Measurements from ENCODE around the gene PPP1R13B.

PPP1R13B gene

DNA sequence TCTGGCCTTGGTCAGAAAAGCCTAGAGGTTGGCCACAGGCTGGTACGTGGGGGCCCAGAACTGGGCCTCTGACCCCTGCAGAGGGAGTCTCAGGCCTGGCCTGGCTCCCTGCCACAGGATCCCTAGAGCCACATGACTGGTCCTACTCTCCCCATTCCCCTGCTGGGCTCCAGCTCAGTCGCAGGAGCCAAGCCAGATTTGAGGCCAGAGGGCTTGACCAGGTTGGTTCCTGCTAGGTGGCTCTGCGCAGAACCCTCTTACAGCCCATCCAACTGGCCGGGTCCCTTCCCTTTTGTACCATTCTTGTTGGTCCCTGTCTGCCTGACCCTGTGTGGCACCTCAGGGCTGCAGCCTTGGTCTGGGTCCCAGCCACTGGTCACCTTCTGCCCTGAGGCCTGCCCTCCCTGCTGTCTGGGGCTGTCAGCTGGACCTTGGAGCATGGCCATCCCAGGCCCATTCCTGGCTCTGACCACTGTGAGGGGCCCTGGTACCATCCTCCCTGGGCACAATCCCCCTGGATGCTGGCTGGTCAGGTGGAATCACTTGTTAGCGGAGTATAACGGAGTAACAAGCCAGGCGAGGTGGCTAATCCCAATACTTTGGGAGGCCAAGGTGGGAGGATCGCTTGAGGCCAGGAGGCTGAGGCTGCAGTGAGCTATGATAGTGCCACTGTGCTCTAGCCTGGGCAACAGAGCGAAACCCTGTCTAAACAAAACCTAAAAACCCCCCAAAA lies 22.9 kb upstream of the PPP1R13B start:
- no peaks in the 10 kb centered on the region for H3K9me3 Mint-ChIP-seq
- no peak overlapping the region for H3K4me3 Mint-ChIP-seq
- H3K27me3 Mint-ChIP-seq: no peaks in the 10 kb centered on the region
- H3K4me1 Mint-ChIP-seq: peaks cover 20% of the 10 kb centered on the region
- no peak overlapping the region for H3K27ac Mint-ChIP-seq
- H3K36me3 Mint-ChIP-seq: no peaks in the 10 kb centered on the region

DNA sequence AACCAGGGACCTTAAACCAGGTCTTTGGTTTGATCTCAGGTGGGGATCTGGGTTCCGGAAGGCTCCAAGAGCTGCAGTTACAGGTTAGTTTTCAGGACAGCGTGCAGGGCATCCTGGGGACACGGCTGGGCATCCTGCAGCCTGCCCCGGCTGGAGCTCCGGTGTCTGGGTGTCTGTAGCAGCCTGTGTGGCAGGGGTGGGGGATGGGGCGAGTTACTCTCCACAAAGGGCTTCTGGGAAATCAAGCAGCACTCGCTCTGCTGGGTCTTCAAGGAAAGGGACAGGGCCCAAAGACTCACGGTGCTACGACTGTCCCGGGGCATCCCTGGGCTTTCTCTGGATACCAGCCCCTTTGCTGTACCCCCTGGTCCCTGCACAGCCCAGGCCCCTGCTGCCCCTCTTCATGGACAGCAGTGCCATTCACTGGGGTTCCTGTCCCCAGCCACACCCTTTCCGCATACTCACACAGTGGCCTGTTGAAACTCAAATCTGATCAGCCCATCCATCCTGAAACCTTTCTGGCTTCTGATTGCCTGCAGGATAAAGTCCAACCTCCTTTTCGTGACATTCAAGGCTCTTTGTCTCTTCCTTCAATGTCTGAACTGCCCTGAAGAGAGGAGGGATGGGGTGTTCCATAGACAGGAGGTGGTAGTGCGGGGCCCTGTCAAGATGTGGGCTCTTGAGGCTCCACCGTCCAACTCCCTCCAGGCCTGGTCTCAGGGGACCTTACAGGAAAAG lies 22.2 kb upstream of the PPP1R13B start:
- H3K27me3 Mint-ChIP-seq: no peaks in the 10 kb centered on the region
- no peaks in the 10 kb centered on the region for H3K36me3 Mint-ChIP-seq
- no peak overlapping the region for H3K27ac Mint-ChIP-seq
- peaks cover 14% of the 10 kb centered on the region for H3K4me1 Mint-ChIP-seq
- H3K4me3 Mint-ChIP-seq: no peak overlapping the region
- H3K9me3 Mint-ChIP-seq: no peaks in the 10 kb centered on the region

DNA sequence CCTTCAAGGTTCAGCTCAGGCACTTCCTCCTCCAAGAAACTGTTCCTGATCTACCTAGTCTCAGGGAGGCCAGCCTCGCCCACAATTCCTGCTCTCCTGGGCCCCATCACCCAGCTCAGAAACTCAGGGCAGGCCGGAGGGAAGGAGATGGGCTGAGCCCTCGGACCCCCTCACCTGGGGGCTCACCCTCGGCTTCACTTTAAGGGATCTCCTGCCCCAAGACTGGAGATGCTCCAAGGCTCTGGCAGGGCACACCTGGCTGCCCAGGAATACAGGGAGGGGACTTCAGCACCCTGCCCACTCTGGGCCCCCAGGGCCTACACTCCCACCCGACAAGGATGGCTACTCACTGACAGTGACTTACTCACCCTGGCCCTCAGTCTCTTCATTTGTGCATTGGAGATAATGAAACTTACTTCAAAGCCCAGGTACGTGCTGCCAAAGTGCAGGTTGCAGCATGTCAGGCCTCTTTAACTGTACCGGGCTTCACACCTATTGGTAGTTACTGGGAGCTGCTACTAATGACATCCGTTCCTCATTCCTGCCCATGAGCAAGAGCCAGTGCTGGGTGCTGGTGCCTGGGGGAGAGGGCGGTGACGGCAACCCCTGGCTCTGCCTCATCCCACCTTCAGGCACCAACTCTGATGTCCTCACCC lies 21.0 kb upstream of the PPP1R13B start:
- peak overlapping the region; percentile 65 for H3K27ac Mint-ChIP-seq
- no peak overlapping the region for H3K4me3 Mint-ChIP-seq
- H3K4me1 Mint-ChIP-seq: peaks cover 9% of the 10 kb centered on the region
- H3K27me3 Mint-ChIP-seq: no peaks in the 10 kb centered on the region
- H3K36me3 Mint-ChIP-seq: no peaks in the 10 kb centered on the region
- no peaks in the 10 kb centered on the region for H3K9me3 Mint-ChIP-seq

DNA sequence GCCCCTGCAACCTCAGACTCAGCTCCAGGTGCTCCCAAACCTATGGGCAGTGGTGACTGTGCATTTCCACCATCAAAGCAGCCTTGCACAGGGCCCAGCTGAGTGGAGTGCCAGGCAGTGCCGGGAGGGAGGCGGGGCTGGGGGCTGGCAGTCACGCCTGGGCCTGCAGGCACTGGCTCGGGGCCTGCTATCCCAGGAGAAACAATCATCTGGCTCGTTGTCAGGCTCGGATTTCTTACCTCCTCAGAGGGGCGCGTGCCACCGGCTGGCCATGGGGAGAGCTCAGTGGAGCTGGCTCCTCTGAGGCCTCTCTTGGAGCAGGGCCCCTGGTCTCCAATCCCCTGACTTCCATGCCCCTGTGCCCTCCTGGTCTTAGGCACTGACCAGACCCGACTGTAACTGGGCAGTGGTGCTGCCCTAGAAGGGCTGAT lies 20.2 kb upstream of the PPP1R13B start:
- H3K4me3 Mint-ChIP-seq: no peak overlapping the region
- H3K27ac Mint-ChIP-seq: no peak overlapping the region
- H3K4me1 Mint-ChIP-seq: peaks cover 8% of the 10 kb centered on the region
- H3K27me3 Mint-ChIP-seq: no peaks in the 10 kb centered on the region
- H3K36me3 Mint-ChIP-seq: no peaks in the 10 kb centered on the region
- H3K9me3 Mint-ChIP-seq: no peaks in the 10 kb centered on the region

DNA sequence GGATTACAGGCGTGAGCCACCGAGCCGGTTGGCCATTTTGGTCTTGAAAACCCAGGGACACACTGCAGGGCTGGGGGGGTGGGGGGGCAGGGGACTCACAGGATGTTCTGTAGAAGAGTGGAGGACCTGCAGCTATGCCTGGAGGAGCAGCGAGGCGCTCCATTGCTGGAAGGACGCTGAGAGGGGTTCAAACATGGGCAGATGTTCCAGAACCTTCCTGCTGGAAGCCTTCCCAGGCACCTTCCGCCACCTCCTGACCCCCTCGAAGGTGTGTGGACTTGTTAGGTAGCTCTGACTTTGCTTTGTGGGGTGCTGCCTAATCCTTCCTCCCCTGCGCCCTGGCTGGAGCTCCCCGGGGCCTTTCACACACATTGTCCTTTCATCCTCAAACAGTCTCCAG lies 19.6 kb upstream of the PPP1R13B start:
- no peak overlapping the region for H3K27ac Mint-ChIP-seq
- no peaks in the 10 kb centered on the region for H3K27me3 Mint-ChIP-seq
- H3K4me1 Mint-ChIP-seq: peaks cover 3% of the 10 kb centered on the region
- H3K9me3 Mint-ChIP-seq: no peaks in the 10 kb centered on the region
- no peak overlapping the region for H3K4me3 Mint-ChIP-seq
- H3K36me3 Mint-ChIP-seq: no peaks in the 10 kb centered on the region

DNA sequence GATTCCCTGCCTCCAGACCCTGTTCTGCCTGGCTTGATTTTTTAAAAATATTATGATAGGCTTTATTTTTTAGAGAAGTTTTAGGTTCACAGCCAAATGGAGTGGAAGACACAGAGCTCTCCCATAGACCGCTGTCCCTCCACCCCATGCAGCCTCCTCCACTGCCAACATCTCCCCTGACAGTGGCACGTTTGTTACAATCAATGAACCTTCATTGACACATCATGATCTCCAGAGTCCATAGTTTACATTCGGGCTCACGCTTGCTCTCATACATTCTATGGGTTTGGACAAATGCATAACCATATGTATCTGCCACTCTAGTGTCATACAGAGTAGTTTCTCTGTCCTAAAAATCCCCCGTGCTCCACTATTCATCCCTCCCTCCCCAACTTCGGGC lies 15.9 kb upstream of the PPP1R13B start:
- H3K4me3 Mint-ChIP-seq: no peak overlapping the region
- no peaks in the 10 kb centered on the region for H3K27me3 Mint-ChIP-seq
- H3K27ac Mint-ChIP-seq: no peak overlapping the region

DNA sequence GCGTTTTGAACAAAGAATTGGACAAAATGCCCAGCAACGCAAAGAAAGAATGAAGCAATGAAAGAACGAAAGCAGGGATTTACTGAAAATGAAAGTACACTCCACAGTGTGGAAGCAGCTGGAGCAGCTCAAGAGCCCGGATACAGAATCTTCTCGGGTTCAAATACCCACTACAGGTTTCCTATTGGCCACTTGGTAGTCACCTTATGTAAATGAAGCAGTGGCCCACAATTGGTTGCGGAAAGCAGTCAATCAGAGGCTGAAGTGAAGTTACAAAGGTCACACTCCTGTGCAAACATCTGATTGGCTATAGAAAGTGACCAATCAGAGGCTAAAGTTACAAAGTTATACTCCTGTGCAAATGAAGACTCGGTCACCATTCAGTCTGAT lies 15.0 kb upstream of the PPP1R13B start:
- Mint-ChIP-seq H3K27me3 (no peaks in the 10 kb centered on the region), H3K36me3 (no peaks in the 10 kb centered on the region), H3K27ac (no peak overlapping the region), H3K9me3 (no peaks in the 10 kb centered on the region), H3K4me3 (no peak overlapping the region), H3K4me1 (no peaks in the 10 kb centered on the region)

More for the DNA sequence above, 15.9 kb upstream of the PPP1R13B start:
- H3K36me3 Mint-ChIP-seq: no peaks in the 10 kb centered on the region
- no peaks in the 10 kb centered on the region for H3K9me3 Mint-ChIP-seq
- H3K4me1 Mint-ChIP-seq: no peaks in the 10 kb centered on the region

DNA sequence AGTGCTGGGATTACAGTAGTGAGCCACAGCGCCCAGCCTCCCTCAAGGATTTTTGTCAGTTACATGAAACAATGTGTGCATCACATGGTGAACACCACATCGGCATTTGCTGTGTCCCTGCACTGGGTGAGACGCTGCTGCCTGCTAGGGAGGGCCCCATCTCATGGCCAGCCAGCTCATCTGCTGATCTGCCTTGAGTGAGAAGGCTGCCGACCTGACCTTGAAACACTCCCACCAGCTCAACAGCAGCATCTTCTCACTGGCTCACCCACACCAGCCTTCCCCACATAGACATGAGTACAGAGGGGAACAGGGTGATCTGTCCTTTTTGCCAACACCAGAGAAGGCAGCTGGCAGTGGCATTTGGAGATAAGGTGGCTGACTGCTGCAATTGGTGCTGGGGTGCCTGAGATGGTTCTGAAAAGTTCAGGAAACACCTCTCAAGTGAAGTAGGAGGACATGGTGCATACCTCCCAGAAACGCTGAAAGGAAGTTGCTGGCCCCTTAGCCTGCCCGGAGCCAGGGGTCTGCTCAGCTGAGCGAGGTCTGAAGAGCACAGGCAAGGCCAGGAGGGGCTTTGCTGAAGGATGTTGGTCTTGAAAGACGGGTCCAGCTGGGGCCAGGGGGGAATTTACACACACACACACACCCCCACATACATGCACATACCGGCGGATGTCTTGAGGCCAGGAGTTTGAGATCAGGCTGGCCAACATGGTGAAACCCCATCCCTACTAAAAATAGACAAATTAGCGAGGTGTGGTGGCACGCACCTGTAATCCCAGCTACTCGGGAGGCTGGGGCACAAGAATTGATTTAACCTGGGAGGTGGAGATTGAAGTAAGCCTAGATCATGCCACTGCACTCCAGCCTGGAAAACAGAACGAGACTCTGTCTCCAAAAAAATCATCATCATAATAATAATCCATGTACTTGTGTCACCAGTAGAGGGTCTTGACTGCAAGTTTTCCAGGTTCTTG lies 14.3 kb upstream of the PPP1R13B start:
- H3K27ac Mint-ChIP-seq: peak overlapping the region; percentile 12
- no peaks in the 10 kb centered on the region for H3K9me3 Mint-ChIP-seq
- no peaks in the 10 kb centered on the region for H3K27me3 Mint-ChIP-seq
- H3K4me3 Mint-ChIP-seq: no peak overlapping the region
- no peaks in the 10 kb centered on the region for H3K36me3 Mint-ChIP-seq
- H3K4me1 Mint-ChIP-seq: no peaks in the 10 kb centered on the region

DNA sequence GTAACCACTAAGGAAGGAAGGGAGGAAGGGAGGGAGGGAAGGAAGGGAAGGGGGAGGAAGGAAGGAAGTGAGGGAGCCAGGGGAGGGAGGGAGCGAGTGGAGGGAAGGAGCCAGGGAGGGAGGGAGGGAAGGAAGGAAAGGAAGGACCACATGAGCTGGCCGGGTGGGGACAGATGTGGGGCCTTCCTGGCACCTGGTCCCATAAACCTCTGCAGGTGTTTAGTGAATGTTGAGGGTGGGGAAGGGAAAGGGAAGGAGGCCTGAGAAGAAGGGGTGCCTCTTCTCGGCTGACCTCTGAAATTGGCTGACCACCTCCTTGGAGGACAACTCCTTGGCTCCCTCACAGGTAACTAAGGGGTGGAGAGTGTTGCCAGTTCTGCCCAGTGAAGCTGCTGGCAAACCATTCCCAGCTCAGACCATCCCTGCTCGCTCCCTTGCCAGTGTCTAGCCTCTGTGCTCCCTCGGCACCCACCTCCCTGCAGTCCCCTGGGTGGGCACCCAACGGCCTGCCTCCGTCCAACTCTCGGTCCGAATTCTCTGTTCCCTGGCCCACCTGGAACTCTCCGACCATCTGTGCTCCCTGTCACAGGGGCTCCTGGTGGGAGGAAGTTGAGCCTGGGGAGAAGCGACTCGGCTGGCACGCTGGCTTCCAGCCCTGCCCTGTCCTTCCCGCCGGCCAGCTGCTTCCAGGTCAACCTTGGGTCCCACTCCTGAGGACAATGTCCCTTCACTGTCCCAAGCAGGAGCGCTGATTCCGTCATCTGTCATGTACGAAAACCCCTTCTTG lies 12.2 kb upstream of the PPP1R13B start:
- H3K9me3 Mint-ChIP-seq: no peaks in the 10 kb centered on the region
- no peak overlapping the region for H3K27ac Mint-ChIP-seq
- H3K27me3 Mint-ChIP-seq: no peaks in the 10 kb centered on the region
- H3K4me3 Mint-ChIP-seq: no peak overlapping the region
- H3K36me3 Mint-ChIP-seq: no peaks in the 10 kb centered on the region
- H3K4me1 Mint-ChIP-seq: peaks cover 4% of the 10 kb centered on the region

DNA sequence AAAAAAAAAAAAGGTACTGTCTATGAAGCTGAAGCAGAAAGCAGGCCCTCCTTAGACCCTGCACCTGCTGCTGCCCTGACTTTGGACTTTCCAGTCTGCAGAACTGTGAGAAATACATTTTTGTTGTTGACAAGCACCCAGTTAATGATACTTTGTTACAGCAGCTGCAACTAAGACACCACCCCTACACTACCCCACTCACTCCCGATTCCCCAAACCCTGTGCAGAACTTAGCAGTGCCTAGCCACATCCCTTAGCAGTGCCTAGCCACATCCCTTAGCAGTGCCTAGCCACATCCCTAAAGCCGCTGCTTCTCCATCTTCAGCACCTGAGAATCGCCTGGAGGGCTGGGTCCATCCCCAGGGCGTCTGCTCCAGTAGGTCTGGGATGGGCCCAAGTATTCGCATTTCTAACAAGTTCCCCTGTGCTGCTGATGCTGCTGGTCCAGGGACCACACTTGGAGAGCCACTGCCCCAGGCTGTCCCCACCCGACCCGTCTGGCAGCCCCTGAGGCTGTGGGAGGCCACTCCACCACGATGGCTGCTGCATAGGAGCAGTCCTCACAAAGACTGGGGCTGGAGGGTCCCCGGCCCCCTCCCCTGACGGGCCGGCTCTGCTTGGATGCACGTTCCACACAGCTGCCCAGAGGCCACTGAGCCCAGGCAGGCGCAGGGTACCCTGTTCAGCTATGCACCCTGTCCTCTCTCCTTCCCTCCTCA lies 10.8 kb upstream of the PPP1R13B start:
- Mint-ChIP-seq H3K36me3 (no peaks in the 10 kb centered on the region), H3K27me3 (no peaks in the 10 kb centered on the region), H3K4me1 (peaks cover 7% of the 10 kb centered on the region), H3K27ac (no peak overlapping the region), H3K9me3 (no peaks in the 10 kb centered on the region), H3K4me3 (no peak overlapping the region)

DNA sequence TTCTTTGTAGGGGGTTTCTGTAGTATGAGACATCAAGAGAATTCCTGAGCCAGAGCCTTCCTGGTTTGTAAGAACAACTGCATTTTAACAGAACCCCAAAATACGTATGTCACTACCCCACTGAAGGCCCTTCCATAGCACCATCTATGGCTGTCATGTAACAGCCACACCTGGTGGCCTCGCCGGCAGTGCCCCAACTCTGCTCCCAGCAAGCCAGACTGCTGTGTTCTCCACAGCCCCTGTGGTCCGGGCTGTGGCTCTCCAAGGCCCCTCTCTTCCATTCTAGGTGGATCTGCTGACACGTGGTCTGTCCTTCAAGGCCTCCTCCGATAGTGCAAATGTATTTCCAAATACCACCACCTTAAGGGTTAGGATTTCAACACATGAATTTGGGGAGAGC lies 9.9 kb upstream of the PPP1R13B start:
- Mint-ChIP-seq H3K4me1 (peaks cover 7% of the 10 kb centered on the region), H3K4me3 (no peak overlapping the region), H3K9me3 (no peaks in the 10 kb centered on the region), H3K27ac (no peak overlapping the region), H3K36me3 (no peaks in the 10 kb centered on the region), H3K27me3 (no peaks in the 10 kb centered on the region)

DNA sequence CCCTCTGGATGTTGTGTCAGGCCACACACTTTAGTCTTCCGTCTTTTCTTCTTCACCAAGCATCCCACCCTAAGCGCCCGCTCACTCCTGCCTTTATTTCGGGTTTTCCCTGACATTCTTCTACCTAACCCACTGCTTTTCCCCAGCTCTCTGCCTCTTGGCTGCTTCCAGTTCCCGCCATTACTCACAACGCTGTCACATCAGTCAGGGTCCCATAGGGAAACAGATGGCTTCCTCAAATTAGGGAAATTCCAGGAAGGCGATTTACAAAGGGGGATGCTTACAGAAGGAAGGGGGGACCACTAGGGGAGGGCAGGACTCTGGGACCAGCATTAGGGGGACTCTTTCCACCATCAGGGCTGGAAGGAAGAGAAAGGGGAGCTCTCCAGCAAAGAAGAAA lies 9.2 kb upstream of the PPP1R13B start:
- Mint-ChIP-seq H3K36me3 (no peaks in the 10 kb centered on the region), H3K27me3 (no peaks in the 10 kb centered on the region), H3K27ac (no peak overlapping the region), H3K9me3 (no peaks in the 10 kb centered on the region), H3K4me3 (no peak overlapping the region), H3K4me1 (peaks cover 7% of the 10 kb centered on the region)

DNA sequence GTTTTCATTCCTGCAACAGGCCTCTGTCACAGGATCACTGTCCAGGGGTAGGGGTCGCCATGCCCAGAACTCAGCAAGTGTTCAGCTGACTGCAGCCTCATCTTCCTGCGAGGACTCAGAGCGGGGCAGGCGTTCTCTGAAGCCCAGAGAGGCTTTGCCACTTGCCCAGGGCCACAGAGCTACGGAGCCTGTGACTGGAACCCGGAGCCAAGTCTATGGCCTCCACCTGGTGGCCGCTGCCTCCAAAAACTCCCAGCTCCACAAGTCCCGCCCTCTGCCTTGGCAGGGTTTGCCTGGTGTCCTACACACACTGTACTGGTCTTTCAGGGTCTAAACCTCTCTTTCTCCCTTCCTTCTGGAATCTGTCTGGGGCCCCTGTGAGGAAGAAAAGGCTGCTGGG lies 8.7 kb upstream of the PPP1R13B start:
- H3K4me3 Mint-ChIP-seq: no peak overlapping the region
- no peak overlapping the region for H3K27ac Mint-ChIP-seq
- peaks cover 7% of the 10 kb centered on the region for H3K4me1 Mint-ChIP-seq
- no peaks in the 10 kb centered on the region for H3K27me3 Mint-ChIP-seq
- no peaks in the 10 kb centered on the region for H3K9me3 Mint-ChIP-seq
- H3K36me3 Mint-ChIP-seq: no peaks in the 10 kb centered on the region

DNA sequence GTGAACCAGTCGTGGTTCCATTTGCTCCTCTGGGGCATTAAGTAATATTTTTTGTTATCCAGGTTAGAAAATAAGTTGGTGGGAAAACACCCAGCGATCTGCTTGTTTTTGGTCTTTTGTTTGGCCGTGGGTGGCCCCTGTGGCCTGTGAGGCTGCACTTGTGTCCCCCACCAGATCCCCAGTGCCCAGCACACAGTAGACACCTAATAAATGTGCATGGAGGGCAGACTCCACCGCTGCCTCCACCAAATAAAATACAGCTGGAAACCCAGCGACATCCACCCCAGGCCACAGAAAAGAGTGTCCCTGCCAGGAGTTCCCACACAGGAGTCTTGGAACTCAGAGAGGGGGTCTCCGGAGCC lies 8.3 kb upstream of the PPP1R13B start:
- Mint-ChIP-seq H3K9me3 (no peaks in the 10 kb centered on the region), H3K4me3 (no peak overlapping the region), H3K27ac (peak overlapping the region; percentile 70), H3K4me1 (peaks cover 7% of the 10 kb centered on the region), H3K36me3 (no peaks in the 10 kb centered on the region), H3K27me3 (no peaks in the 10 kb centered on the region)
